Stimulated activated CD4-positive, alpha-beta T cell treated with anti-CD3 and anti-CD28 coated beads, Interleukin-4, amount 100 ng/mL, for 4 hours (primary cell): ENCODE results near the gene MX2.
"Not testable (repeated sequence)": the region's sequence is repeated elsewhere in the genome, so short reads cannot be mapped to it uniquely, and the experiment has no call there.

Source experiments
- DNase-seq, 2 experiments: peaks; one replicate each; pipeline ENCODE4 v3.0.0-alpha.2; 2020

Gene MX2

DNA sequence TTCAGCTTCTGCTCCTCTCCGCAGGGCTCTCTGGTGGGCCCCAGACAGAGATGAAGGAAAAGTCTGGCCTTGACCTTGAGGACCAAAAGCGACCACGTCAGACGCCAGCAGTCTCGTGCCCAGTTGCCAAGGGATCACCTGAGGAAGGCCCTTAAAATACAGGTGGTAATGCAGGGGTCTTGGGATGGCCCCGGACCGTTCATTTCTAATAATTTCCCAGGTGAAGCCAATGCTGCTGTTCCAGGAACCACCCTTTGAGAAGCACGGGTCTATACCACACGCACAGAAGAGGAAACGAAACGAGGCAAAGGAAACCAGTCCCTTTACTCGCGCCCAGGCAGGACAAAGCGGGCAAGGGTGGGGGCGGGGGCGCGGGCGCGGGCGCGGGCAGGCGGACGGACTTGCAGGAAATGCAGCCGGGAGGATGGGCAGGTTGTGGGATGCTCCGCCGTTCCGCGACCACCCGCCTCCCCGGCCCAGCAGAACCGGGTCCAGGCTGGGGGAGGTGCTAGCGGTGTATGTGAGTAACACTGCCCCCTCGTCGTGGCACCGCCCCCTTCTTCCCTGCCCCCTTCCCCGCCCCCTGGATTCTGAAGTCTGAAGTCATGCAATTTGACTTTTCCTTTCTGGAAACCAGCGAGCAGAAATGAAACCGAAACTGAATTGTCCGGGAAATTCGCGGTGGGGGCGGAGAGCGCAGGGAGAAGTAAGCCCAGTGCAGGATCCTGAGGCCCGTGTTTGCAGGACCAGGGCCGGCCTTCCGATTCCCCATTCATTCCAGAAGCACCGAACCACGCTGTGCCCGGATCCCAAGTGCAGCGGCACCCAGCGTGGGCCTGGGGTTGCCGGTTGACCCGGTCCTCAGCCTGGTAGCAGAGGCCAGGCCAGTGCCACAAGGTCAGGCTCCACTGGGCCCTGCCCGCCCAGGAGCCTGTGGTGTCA lies 58.4 kb downstream of the MX2 start:
- DNase-seq = peak; percentile 46 to 77

- not testable (repeated sequence) for DNase-seq
These were observed 59.2 kb downstream of the MX2 start for GRCh38 chr21:41420998-41421397.

GRCh38 chr21:41422546-41423304 lies 60.9 kb downstream of the MX2 start:
- no peak for DNase-seq

DNA sequence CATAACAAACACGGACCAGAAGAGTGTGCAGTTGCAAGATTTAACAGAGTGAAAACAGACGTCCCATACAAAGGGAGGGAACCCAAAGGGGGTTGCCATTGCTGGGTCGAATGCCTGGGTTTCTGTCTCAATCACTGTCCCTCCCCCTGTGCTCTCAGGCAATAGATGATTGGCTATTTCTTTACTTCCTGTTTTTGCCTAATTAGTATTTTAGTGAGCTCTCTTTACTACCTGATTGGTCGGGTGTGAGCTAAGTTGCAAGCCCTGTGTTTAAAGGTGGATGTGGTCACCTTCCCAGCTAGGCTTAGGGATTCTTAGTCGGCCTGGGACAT lies 61.4 kb downstream of the MX2 start:
- not testable (repeated sequence) for DNase-seq

GRCh38 chr21:41425588-41425953 lies 63.7 kb downstream of the MX2 start:
- no peak for DNase-seq

- peak; percentile 77 to 95 for DNase-seq
These were observed 64.3 kb downstream of the MX2 start, which contains the start of gene MX1 for GRCh38 chr21:41425954-41426675. Gene MX1 (plus strand): TSS chr21:41426239. CDS start chr21:41432071, 5,832 bp downstream.

DNA sequence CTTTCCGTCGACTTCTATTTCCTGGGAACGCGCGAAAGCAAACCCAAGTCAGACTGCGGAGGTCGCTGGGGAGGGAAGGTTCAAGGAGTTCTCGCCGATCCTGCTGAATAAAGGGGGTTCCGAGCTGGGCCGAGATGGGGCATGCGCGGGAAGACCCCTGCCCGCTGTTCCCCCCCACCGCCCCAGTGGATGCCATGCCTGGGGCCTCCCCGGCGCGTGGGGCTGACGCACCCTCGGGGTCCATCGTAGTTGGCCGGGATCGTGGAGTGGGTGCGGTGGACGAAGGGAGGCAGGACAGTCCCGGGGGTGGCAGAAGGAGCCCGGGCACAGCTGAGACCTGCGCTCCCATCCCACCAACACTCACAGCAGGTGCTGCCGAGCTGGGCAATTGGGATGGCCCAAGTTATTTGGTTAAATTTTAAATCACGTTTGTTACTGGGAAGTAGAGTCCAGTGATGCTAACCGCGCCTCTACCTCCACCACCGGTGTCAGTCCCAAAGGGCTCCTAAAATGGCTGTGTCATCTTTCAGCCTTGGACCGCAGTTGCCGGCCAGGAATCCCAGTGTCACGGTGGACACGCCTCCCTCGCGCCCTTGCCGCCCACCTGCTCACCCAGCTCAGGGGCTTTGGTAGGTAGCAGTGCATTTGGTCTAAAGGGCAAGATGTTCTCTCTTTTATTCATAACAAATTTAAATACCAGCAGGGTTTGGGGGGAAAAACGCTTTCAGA lies 65.0 kb downstream of the MX2 start:
- peak; percentile 5 to 12 for DNase-seq

GRCh38 chr21:41427556-41427955 lies 65.7 kb downstream of the MX2 start:
- no peak for DNase-seq

DNA sequence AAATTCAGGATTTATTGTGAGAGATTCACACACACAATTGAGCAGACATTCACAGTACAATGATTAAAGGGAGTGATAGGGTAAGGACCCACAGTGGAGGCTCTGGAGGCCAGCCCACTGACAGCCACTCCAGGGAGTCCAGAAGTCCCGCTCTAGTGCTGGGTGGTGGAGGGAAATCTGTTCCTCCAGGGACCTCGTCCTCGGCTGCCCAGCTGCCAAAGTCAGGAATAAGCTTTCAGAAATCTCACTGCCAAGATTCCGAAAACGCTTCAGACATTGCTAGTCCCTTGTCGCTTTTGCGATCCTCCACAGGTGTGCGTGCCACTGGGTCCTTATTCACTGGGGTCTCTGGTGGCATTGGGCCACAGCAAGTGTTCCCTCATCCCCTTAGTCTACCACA lies 66.5 kb downstream of the MX2 start:
- DNase-seq = no peak

DNA sequence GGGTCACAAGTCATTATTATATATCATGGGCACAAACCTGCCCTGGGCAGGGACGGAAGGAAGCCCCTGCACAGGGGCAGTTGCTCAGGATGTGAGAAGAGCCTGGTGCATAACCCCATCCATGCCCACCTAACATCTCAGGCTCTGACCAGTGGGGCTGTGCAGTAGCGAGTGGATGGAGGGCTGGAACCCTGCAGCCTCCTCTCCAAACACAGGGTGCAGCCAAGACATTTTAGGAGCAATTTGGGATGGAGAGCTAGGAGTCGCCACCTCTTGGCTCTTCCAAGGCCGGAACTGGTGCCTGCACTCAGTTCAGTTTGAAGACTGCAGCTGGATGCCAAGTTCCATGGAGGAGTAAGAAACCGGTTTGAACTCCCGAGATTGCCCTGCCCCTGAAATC lies 67.0 kb downstream of the MX2 start:
- DNase-seq = no peak

- DNase-seq = no peak
These were observed 67.5 kb downstream of the MX2 start for GRCh38 chr21:41429305-41429704.

DNA sequence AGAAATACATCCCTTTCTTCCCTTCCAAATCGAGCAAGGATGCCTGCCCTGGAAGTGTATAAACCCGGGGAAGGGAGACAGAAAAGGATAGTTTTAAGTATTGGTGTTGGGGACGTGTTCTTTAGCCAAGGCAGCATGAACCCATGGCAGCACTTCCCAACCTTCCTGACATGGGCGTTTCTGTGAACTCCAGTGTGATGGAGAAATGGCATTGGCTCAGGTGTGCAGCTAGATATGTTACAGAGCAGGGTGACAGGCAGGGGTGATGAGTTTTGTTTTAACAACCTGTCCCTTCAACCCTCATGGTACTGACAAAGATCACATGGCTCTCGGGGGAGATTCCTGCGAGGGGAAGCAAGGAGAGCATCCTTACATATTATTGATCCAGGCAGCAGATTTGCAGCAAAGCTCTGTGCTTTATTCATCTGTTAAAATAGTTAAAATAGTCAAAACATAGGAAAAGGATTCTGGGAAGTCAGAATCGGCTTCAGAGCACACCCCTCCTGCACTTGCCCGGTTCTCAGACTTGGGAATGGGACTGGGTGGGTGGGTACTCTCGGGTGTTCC lies 68.2 kb downstream of the MX2 start:
- DNase-seq = no peak

DNA sequence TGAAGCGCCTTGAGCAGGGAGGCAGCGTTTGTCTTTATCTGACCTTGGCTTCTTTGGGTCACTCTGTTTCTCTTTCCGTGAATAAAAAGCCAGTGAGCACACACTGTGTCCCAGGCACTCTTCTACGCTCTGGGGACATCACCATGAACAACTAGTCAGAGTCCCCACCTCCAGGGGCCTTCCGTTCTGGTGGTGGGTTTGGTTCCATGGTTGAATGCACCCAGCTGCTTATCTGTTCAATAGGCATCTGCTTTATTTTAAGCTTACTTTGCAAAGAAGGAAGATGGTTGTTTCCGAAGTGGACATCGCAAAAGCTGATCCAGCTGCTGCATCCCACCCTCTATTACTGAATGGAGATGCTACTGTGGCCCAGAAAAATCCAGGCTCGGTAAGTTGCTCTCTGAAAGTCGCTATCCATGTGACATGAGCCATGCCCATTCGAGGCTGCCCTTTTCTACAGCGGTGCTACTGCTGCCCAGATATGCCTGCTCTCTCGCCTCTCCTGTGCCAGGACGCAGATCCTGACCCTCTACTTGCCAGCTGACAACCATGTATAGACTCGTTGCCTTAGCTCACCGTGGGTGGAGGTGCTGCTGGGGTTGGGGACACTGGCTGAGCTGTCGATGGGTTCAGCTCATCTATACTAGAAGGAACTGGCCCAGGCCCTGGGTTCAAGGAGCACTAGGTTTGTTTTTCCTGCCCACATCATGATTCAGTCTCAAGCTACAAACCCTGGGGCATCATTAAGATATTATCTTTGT lies 70.1 kb downstream of the MX2 start:
- DNase-seq = no peak

- DNase-seq = no peak
These were observed 71.0 kb downstream of the MX2 start for GRCh38 chr21:41432562-41433460.

DNA sequence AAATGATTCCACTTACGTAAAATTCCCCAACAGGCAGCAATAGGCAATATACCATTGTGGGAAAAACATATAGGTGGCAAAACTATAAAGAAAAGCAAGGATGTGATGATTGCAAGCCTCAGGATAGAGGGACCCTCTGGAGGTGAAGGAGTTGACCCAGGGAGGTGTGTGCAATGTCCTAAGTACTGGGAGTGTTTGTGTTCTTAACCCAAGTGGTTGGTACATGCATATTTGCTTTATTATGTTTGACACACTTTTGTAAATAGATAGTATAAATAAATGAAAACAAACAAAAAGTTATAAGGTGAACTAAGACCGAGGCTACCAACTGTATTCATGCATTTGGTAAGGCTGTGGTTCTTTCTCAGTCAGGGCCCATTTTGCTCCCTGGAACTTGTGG lies 71.7 kb downstream of the MX2 start:
- no peak for DNase-seq

DNA sequence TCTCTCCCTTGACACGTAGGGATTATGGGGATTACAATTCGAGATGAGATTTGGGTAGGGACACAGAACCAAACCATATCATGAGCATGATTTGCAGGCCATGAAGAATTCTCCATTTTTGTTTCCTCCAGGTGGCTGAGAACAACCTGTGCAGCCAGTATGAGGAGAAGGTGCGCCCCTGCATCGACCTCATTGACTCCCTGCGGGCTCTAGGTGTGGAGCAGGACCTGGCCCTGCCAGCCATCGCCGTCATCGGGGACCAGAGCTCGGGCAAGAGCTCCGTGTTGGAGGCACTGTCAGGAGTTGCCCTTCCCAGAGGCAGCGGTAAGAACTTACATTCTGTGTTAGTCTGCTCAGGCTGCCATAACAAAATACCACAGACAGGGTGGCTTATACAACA lies 73.9 kb downstream of the MX2 start:
- DNase-seq = no peak

DNA sequence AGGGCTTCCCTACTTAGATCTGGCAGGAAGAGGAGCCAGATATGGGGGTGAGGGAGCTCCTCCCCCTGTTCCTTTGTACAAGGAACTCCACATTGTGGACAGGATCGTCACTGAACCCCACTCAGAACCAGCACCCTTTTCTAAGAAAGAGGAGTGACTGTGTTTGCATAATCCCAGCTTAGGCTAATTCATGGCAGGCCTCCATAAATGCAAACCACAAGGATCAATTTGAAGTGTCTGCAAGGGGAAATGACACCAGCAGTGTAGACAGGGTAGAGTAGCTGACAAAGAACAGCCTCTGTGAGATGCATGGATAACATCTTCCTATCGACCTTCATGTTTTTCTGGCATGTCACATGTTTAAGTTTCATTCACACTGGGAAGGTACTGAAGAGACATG lies 75.9 kb downstream of the MX2 start:
- DNase-seq = no peak

- no peak for DNase-seq
These were observed 76.7 kb downstream of the MX2 start for GRCh38 chr21:41438425-41439113.

- no peak for DNase-seq
These were observed 77.4 kb downstream of the MX2 start for GRCh38 chr21:41439248-41439647.

DNA sequence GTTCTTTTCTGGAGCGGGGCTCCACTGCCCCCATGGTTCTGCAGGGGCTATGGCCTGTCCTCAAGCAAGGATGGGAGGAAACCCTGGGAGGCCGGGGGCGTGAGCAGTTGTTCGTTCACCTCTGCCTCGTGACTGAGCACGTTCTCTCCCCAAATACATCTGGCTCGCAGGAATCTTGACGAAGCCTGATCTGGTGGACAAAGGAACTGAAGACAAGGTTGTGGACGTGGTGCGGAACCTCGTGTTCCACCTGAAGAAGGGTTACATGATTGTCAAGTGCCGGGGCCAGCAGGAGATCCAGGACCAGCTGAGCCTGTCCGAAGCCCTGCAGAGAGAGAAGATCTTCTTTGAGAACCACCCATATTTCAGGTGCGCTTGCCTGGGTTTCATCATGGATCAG lies 79.7 kb downstream of the MX2 start:
- no peak for DNase-seq
